Nephron (organoid): ENCODE data around the gene CLCA4.

Experiments used
- H3K27ac Mint-ChIP-seq, 3 experiments: 2 replicates each; pipeline ENCODE4 v1.8.0; 2020; ENCODE audit warnings: mixed read lengths in 3 of 3, mild to moderate bottlenecking in 2 of 3, moderate library complexity in 1 of 3
- H3K27me3 Mint-ChIP-seq: 2 replicates; pipeline ENCODE4 v1.8.0; 2021; ENCODE audit warnings: low read depth, mild to moderate bottlenecking, moderate library complexity, mixed read lengths
- H3K36me3 Mint-ChIP-seq: 2 replicates; pipeline ENCODE4 v1.8.0; 2020; ENCODE audit warnings: low read depth, mixed read lengths
- H3K4me1 Mint-ChIP-seq: 2 replicates; pipeline ENCODE4 v1.8.0; 2020; ENCODE audit warnings: mixed read lengths
- H3K4me3 Mint-ChIP-seq, 3 experiments: 2 replicates each; pipeline ENCODE4 v1.8.0; 2020; ENCODE audit warnings: mild to moderate bottlenecking in 3 of 3, mixed read lengths in 3 of 3, moderate library complexity in 2 of 3
- H3K9me3 Mint-ChIP-seq: 2 replicates; pipeline ENCODE4 v1.8.0; 2020; ENCODE audit warnings: mixed read lengths
- CTCF ChIP-seq, 3 experiments: fragments of 200-600 bp; sonication (generic); IDR thresholded peaks; one replicate each; pipeline ENCODE4 v1.5.0; 2021; ENCODE audit warnings: antibody characterized with exemption in 3 of 3; ENCODE audit not compliant: unreplicated experiment in 3 of 3

The CLCA4 gene

GRCh38 chr1:86521522-86521891 is 25.4 kb upstream of the CLCA4 start:
- no peaks in the 10 kb centered on the region for H3K36me3 Mint-ChIP-seq
- H3K4me1 Mint-ChIP-seq: no peaks in the 10 kb centered on the region
- H3K27me3 Mint-ChIP-seq: no peaks in the 10 kb centered on the region
- H3K9me3 Mint-ChIP-seq: no peaks in the 10 kb centered on the region
- H3K4me3 Mint-ChIP-seq: no peak overlapping the region
- TF ChIP-seq CTCF (IDR thresholded peaks at IDR 0.05; ENCODE audit: unreplicated experiment in 3 of 3): no peak
- no peak overlapping the region for H3K27ac Mint-ChIP-seq

- Mint-ChIP-seq H3K4me3 (no peak overlapping the region), H3K9me3 (no peaks in the 10 kb centered on the region), H3K4me1 (no peaks in the 10 kb centered on the region), H3K27me3 (no peaks in the 10 kb centered on the region), H3K27ac (no peak overlapping the region), H3K36me3 (no peaks in the 10 kb centered on the region)
- TF ChIP-seq CTCF (IDR thresholded peaks at IDR 0.05; ENCODE audit: unreplicated experiment in 3 of 3): no peak
Measured at GRCh38 chr1:86522240-86522639, 24.6 kb upstream of the CLCA4 start.

- Mint-ChIP-seq H3K27me3 (no peaks in the 10 kb centered on the region), H3K9me3 (no peaks in the 10 kb centered on the region), H3K4me1 (no peaks in the 10 kb centered on the region), H3K36me3 (no peaks in the 10 kb centered on the region), H3K4me3 (no peak overlapping the region), H3K27ac (no peak overlapping the region)
- no peak for TF ChIP-seq CTCF (IDR thresholded peaks at IDR 0.05; ENCODE audit: unreplicated experiment in 3 of 3)
Measured at GRCh38 chr1:86523670-86524354, 23.1 kb upstream of the CLCA4 start.

GRCh38 chr1:86527306-86527705 is 19.6 kb upstream of the CLCA4 start:
- Mint-ChIP-seq H3K36me3 (no peaks in the 10 kb centered on the region), H3K4me1 (no peaks in the 10 kb centered on the region), H3K9me3 (no peaks in the 10 kb centered on the region), H3K4me3 (no peak overlapping the region), H3K27ac (no peak overlapping the region), H3K27me3 (no peaks in the 10 kb centered on the region)
- no peak for TF ChIP-seq CTCF (IDR thresholded peaks at IDR 0.05; ENCODE audit: unreplicated experiment in 3 of 3)

- Mint-ChIP-seq H3K4me1 (no peaks in the 10 kb centered on the region), H3K36me3 (no peaks in the 10 kb centered on the region), H3K27ac (no peak overlapping the region), H3K9me3 (no peaks in the 10 kb centered on the region), H3K4me3 (no peak overlapping the region), H3K27me3 (no peaks in the 10 kb centered on the region)
- TF ChIP-seq CTCF (IDR thresholded peaks at IDR 0.05; ENCODE audit: unreplicated experiment in 3 of 3): no peak
Measured at GRCh38 chr1:86530211-86530845, 16.6 kb upstream of the CLCA4 start.
